Fibroblast of mammary gland (primary cell): Measurements from ENCODE around the gene PPP1R1A.

Experiments used
- DNase-seq: peaks from one replicate; pipeline ENCODE4 v3.0.0-alpha.2; 2010; ENCODE audit warnings: low read depth
- H3K4me3 ChIP-seq: 2 replicates; pipeline ENCODE4 v1.5.1; 2011; ENCODE audit warnings: low read depth, mild to moderate bottlenecking, low read length, moderate library complexity; ENCODE audit not compliant: control insufficient read depth
- TF ChIP-seq, protein P1 (sequence below): conservative IDR thresholded peaks from 2 replicates; pipeline ENCODE4 v1.5.1; 2011; ENCODE audit warnings: low read depth, low read length, inconsistent platforms; ENCODE audit not compliant: control insufficient read depth, insufficient read depth

PPP1R1A gene

DNA sequence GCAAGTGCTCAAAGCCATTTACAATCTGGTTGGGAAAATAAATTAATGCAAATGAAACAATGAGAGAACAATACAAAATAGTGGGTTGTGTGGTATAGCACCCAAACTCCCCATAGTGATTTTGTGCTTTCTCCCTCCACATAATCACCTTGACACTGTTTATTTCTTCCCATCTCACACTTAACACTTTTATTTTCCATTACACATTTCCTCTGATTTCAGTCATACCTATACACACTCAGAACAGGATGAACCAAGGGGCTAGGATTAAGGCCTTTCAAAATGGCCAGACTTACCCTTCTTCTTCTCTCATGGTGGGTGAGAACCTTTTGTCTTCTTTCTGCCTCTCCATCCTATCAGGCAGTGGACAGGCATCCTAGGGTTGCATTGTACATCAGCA is 53.0 kb downstream of the PPP1R1A start:
- TF ChIP-seq, protein P1, sequence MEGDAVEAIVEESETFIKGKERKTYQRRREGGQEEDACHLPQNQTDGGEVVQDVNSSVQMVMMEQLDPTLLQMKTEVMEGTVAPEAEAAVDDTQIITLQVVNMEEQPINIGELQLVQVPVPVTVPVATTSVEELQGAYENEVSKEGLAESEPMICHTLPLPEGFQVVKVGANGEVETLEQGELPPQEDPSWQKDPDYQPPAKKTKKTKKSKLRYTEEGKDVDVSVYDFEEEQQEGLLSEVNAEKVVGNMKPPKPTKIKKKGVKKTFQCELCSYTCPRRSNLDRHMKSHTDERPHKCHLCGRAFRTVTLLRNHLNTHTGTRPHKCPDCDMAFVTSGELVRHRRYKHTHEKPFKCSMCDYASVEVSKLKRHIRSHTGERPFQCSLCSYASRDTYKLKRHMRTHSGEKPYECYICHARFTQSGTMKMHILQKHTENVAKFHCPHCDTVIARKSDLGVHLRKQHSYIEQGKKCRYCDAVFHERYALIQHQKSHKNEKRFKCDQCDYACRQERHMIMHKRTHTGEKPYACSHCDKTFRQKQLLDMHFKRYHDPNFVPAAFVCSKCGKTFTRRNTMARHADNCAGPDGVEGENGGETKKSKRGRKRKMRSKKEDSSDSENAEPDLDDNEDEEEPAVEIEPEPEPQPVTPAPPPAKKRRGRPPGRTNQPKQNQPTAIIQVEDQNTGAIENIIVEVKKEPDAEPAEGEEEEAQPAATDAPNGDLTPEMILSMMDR: no peak
- no peak overlapping the region for H3K4me3 ChIP-seq
- no peak for DNase-seq

DNA sequence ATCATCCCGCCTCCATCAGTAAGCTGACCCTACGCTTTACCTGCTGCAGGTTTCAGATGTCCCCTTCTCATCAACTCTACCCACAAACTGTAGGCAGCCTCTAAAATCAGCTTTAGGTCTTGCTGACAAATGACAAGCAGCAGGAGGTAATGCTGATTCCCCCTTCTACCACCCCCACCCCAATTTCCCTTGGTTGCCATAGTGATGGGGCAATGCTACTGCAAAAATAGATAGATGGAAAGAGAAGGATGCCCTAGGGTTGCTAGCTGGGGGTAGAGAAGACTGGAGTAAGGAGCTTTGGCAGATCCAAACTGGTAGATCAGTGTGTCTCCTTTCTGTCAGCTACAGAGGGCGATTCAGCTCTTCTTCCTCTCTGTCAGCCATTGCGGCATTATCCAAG is 58.9 kb downstream of the PPP1R1A start:
- H3K4me3 ChIP-seq: no peak overlapping the region
- DNase-seq: no peak
- TF ChIP-seq, protein P1: no peak
